ENCODE data around the gene IRX6.

IRX6 gene

GRCh38 chr16:55323637-55324271 is at the start of gene IRX6:
Gene IRX6 (plus strand): TSS chr16:55324203. CDS start chr16:55325092, 889 bp downstream.
- no peak for DNase-seq

- DNase-seq = no peak
Observed at GRCh38 chr16:55274391-55274790, 49.6 kb upstream of the IRX6 start.

GRCh38 chr16:55275167-55275566 is 48.8 kb upstream of the IRX6 start:
- DNase-seq = no peak

GRCh38 chr16:55275869-55276268 is 48.1 kb upstream of the IRX6 start:
- no peak for DNase-seq

GRCh38 chr16:55277536-55277935 is 46.5 kb upstream of the IRX6 start:
- DNase-seq = no peak

- DNase-seq = no peak
Observed at GRCh38 chr16:55279598-55279997, 44.4 kb upstream of the IRX6 start.

- no peak for DNase-seq
Observed at GRCh38 chr16:55280587-55280986, 43.4 kb upstream of the IRX6 start.

- DNase-seq = no peak
Observed at GRCh38 chr16:55282441-55282840, 41.6 kb upstream of the IRX6 start.

- DNase-seq = no peak
Observed at GRCh38 chr16:55283812-55284717, 39.9 kb upstream of the IRX6 start.

GRCh38 chr16:55284718-55285099 is 39.3 kb upstream of the IRX6 start:
- DNase-seq = no peak

- no peak for DNase-seq
Observed at GRCh38 chr16:55285586-55285985, 38.4 kb upstream of the IRX6 start.

- no peak for DNase-seq
Observed at GRCh38 chr16:55289353-55289752, 34.6 kb upstream of the IRX6 start.

GRCh38 chr16:55291847-55292246 is 32.2 kb upstream of the IRX6 start:
- no peak for DNase-seq

GRCh38 chr16:55292491-55292890 is 31.5 kb upstream of the IRX6 start:
- DNase-seq = no peak

GRCh38 chr16:55294129-55294528 is 29.9 kb upstream of the IRX6 start:
- DNase-seq = no peak

- no peak for DNase-seq
Observed at GRCh38 chr16:55294931-55295342, 29.1 kb upstream of the IRX6 start.

GRCh38 chr16:55297062-55297909 is 26.7 kb upstream of the IRX6 start:
- DNase-seq = no peak

- DNase-seq = no peak
Observed at GRCh38 chr16:55297910-55298479, 26.0 kb upstream of the IRX6 start.

- no peak for DNase-seq
Observed at GRCh38 chr16:55301385-55302008, 22.5 kb upstream of the IRX6 start.

GRCh38 chr16:55302635-55303034 is 21.4 kb upstream of the IRX6 start:
- DNase-seq = no peak

- no peak for DNase-seq
Observed at GRCh38 chr16:55308973-55309372, 15.0 kb upstream of the IRX6 start.

GRCh38 chr16:55322327-55322726 is 1.7 kb upstream of the IRX6 start:
- no peak for DNase-seq

Measured in CD4-positive, alpha-beta T cell treated with Interferon alpha-2 for 1 hour (primary cell).